Peyer's patch (tissue), 4 donors: ENCODE measurements around the gene TNK2.
"Not testable (repeated sequence)": the region's sequence is repeated elsewhere in the genome, so short reads cannot be mapped to it uniquely, and the experiment has no call there.

Experiments used
- POLR2A ChIP-seq, 2 donors: fragments of 450-650 bp; IDR thresholded peaks; one replicate each; pipeline ENCODE4 v1.5.1; 2017; ENCODE audit warnings: antibody characterized with exemption in 2 of 2, mild to moderate bottlenecking in 2 of 2, moderate library complexity in 2 of 2
- TF ChIP-seq, protein P1 (sequence below), 6 experiments: fragments of 450-650 bp in 4 of 6; fragments of 200-600 bp in 2 of 6; sonication (generic) in 1 of 6; IDR thresholded peaks; one replicate each; pipeline ENCODE4 v1.5.1; 2017 to 2019; ENCODE audit warnings: antibody characterized with exemption in 6 of 6, mild to moderate bottlenecking in 3 of 6, moderate library complexity in 1 of 6

DNA sequence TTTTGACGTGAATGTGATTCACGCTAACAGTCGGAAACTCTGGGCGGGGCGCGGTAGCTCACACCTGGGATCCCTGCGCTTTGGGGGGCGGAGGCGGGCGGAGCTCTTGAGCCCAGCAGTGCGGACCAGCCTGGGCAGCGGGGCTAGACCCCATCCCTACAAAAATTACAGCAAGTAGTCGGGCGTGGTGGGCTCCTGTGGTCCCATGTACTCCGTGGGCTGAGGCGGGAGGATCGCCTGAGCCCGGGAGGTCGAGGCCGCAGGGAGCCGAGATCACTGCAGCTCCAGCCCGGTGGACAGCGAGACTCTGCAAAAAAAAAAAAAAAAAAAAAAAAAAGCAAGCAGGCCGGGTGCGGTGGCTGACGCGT is 46.4 kb upstream of the TNK2 start:
- TF ChIP-seq POLR2A (IDR thresholded peaks at IDR 0.05) = not testable (repeated sequence)
- TF ChIP-seq, protein P1, sequence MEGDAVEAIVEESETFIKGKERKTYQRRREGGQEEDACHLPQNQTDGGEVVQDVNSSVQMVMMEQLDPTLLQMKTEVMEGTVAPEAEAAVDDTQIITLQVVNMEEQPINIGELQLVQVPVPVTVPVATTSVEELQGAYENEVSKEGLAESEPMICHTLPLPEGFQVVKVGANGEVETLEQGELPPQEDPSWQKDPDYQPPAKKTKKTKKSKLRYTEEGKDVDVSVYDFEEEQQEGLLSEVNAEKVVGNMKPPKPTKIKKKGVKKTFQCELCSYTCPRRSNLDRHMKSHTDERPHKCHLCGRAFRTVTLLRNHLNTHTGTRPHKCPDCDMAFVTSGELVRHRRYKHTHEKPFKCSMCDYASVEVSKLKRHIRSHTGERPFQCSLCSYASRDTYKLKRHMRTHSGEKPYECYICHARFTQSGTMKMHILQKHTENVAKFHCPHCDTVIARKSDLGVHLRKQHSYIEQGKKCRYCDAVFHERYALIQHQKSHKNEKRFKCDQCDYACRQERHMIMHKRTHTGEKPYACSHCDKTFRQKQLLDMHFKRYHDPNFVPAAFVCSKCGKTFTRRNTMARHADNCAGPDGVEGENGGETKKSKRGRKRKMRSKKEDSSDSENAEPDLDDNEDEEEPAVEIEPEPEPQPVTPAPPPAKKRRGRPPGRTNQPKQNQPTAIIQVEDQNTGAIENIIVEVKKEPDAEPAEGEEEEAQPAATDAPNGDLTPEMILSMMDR (IDR thresholded peaks at IDR 0.05) = not testable (repeated sequence)
